ENCODE results near the gene TNS2. TPM values are rescaled to one million over a fixed set of nuclear protein-coding genes. Genes with fewer than 3 reads are reported as not detected.

TNS2 gene
- total and polyA plus RNA-seq, 9 of the 15 experiments (the other 6 are each of a cell fraction or from before 2014, with no cell fraction given) = 0.28 to 3.1 (median 1.2) TPM; not detected in 1

- no peak for TF ChIP-seq ZNF23 (CRISPR knock-in tag; IDR thresholded peaks at IDR 0.05)
- no peak for TF ChIP-seq KAT2B (IDR thresholded peaks at IDR 0.05; ENCODE audit: low read depth, low read length)
- TF ChIP-seq GABPB2 (CRISPR knock-in tag; conservative IDR thresholded peaks at IDR 0.05) = no peak
- no peak for TF ChIP-seq IFI16 (CRISPR knock-in tag; IDR thresholded peaks at IDR 0.05)
- no peak for TF ChIP-seq CTCF (IDR thresholded peaks at IDR 0.05 in 2 of 3, conservative IDR thresholded peaks at IDR 0.05 in 1 of 3; ENCODE audit: insufficient read depth in 2 of 3, low read depth in 1 of 3, low read length in 3 of 3)
- peak; percentile 39; the same call in 1 of the 2 replicates for TF ChIP-seq ESRRA (IDR thresholded peaks at IDR 0.05; ENCODE audit: borderline replicate concordance, low read depth)
- no peak for TF ChIP-seq THRAP3 (IDR thresholded peaks at IDR 0.05; ENCODE audit: borderline replicate concordance)
- TF ChIP-seq ZNF41 (CRISPR knock-in tag; conservative IDR thresholded peaks at IDR 0.05) = 0 out of 2 replicates have a peak, but pooled peaks have one; percentile 54
- TF ChIP-seq ARHGAP35 (IDR thresholded peaks at IDR 0.05; ENCODE audit: partially characterized antibody) = no peak
- no peak for TF ChIP-seq HMGXB4 (CRISPR knock-in tag; IDR thresholded peaks at IDR 0.05)
- no peak for TF ChIP-seq SIN3B (IDR thresholded peaks at IDR 0.05; ENCODE audit: low read depth)
- no peak; the same call in 1 of the 2 replicates for TF ChIP-seq EGR1 (conservative IDR thresholded peaks at IDR 0.05)
- no peak for TF ChIP-seq ZBTB26 (CRISPR knock-in tag; IDR thresholded peaks at IDR 0.05)
- peak in 1 of 3 experiments; percentile 12 for TF ChIP-seq YY1 (IDR thresholded peaks at IDR 0.05; ENCODE audit: borderline replicate concordance in 1 of 3, control insufficient read depth in 1 of 3, extremely low read depth in 1 of 3, insufficient read depth in 3 of 3, insufficient read length in 1 of 3, insufficient replicate concordance in 2 of 3, low read depth in 1 of 3, low read length in 2 of 3)
- no peak for TF ChIP-seq ARID3B (CRISPR knock-in tag; IDR thresholded peaks at IDR 0.05; ENCODE audit: borderline replicate concordance)
- no peak for TF ChIP-seq ZNF551 (CRISPR knock-in tag; IDR thresholded peaks at IDR 0.05)
- no peak for TF ChIP-seq TCFL5 (CRISPR knock-in tag; conservative IDR thresholded peaks at IDR 0.05)
- TF ChIP-seq PML (IDR thresholded peaks at IDR 0.05; ENCODE audit: low read length) = peak; percentile 59; the same call in 1 of the 2 replicates
- TF ChIP-seq SETDB1 (IDR thresholded peaks at IDR 0.05; ENCODE audit: low read length) = no peak
- TF ChIP-seq FOXK2 (conservative IDR thresholded peaks at IDR 0.05 in 1 of 2, IDR thresholded peaks at IDR 0.05 in 1 of 2; ENCODE audit: low read depth in 2 of 2) = peak in 1 of 2 experiments; percentile 43; a peak in 1 of 4 replicates
- TF ChIP-seq ZNF780A (CRISPR knock-in tag; IDR thresholded peaks at IDR 0.05) = no peak
These were observed 29.6 kb downstream of the TNS2 start, which contains the start of gene SPRYD3 (continued) for GRCh38 chr12:53079226-53080117.
